Measurements from ENCODE around the gene PPARD. TPM values are rescaled to one million over a fixed set of nuclear protein-coding genes. Genes with fewer than 3 reads are reported as not detected.

The PPARD gene
- total RNA-seq, 1 donor from 2014 or later, result 9.9 TPM

DNA sequence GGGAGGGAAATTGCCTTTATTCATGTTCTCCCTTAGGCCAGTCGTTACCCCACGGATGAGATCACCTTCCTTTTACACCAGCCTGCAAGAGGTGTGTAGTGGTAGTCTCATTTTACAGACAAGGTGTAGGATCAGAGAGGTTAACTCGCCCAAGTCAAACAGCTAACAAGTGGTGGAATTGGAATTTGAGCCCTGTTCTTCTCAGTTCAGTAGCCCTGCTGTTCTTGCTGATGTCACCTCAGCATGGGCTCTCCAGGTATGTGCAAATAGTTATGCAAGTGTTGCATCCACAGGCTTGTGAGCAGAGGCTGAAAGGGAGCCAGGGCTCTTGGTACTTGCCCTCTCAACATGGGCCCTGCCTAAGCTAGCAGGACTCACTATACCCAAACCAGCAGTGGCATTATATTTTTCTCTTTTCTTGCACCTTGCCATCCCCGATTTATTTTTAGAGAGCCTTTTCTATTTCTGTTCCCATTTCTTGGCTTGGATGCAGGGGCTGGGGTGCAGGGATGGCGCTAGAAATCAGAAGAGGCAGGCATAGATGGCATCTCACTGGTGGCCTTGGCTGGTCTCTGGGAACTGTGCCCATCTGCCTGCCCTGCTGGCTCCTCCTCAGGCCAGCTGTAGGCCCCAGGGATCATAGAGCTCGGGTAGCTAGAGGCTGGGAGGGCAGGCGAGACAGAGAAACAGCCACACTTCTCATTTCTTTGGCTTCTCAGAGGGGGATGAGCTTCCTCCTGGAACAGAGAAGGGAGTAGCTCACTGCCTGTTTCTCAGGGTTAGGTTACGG, 18.2 kb downstream of the PPARD start:
- TF ChIP-seq EZH2 (IDR thresholded peaks at IDR 0.05; ENCODE audit: insufficient read depth, low read length) (no peak), CTCF (IDR thresholded peaks at IDR 0.05; ENCODE audit: insufficient read depth, low read depth, low read length) (no peak)
- H3K79me2 ChIP-seq (ENCODE audit: insufficient read depth, low read length), result peaks cover 52% of the 10 kb centered on the region
- H3K4me1 ChIP-seq (ENCODE audit: insufficient read depth, low read length), result peaks cover 29% of the 10 kb centered on the region
- Mint-ChIP-seq H3K27me3 (ENCODE audit: low read depth, unreplicated experiment) (no peaks in the 10 kb centered on the region), H3K9me3 (ENCODE audit: unreplicated experiment) (no peaks in the 10 kb centered on the region), H3K4me3 (ENCODE audit: unreplicated experiment) (no peak overlapping the region), H3K36me3 (ENCODE audit: low read depth, unreplicated experiment) (peaks cover 10% of the 10 kb centered on the region), H3K27ac (ENCODE audit: unreplicated experiment) (peak overlapping the region; percentile 21), H3K4me1 (ENCODE audit: low read depth, unreplicated experiment) (peaks cover 20% of the 10 kb centered on the region)
- no peak overlapping the region for H3K4me3 ChIP-seq (ENCODE audit: insufficient read depth, low read depth, low read length)
- peak overlapping the region; percentile 33 for H3K4me2 ChIP-seq (ENCODE audit: low read length)
- H3K9me3 ChIP-seq (ENCODE audit: insufficient read depth, low read depth, low read length), result no peaks in the 10 kb centered on the region
- FAIRE-seq (peak; percentile 34), DNase-seq (ENCODE audit: low read depth) (peak; percentile 69)
- no peaks in the 10 kb centered on the region for H3K27me3 ChIP-seq (ENCODE audit: insufficient read depth, low read length)
- no peak overlapping the region for H2AFZ ChIP-seq (ENCODE audit: low read depth, low read length)
- peaks cover 8% of the 10 kb centered on the region for H3K36me3 ChIP-seq (ENCODE audit: insufficient read depth, low read length)
- peaks cover 30% of the 10 kb centered on the region for H4K20me1 ChIP-seq (ENCODE audit: insufficient read depth, low read length)
- H3K9ac ChIP-seq (ENCODE audit: low read length), result peak overlapping the region; percentile 28
- H3K27ac ChIP-seq (ENCODE audit: low read depth, low read length), result peak overlapping the region; percentile 41

GRCh38 chr6:35362200-35362599, 19.8 kb downstream of the PPARD start:
- no peak overlapping the region for H2AFZ ChIP-seq (ENCODE audit: low read depth, low read length)
- H3K4me1 Mint-ChIP-seq (ENCODE audit: low read depth, unreplicated experiment), result peaks cover 20% of the 10 kb centered on the region
- no peak for FAIRE-seq

More at GRCh38 chr6:35362200-35362599, 19.8 kb downstream of the PPARD start:
- no peaks in the 10 kb centered on the region for H3K27me3 Mint-ChIP-seq (ENCODE audit: low read depth, unreplicated experiment)
- H3K4me3 Mint-ChIP-seq (ENCODE audit: unreplicated experiment), result peak overlapping the region; percentile 36
- peaks cover 55% of the 10 kb centered on the region for H3K79me2 ChIP-seq (ENCODE audit: insufficient read depth, low read length)
- no peak overlapping the region for H3K27ac ChIP-seq (ENCODE audit: low read depth, low read length)
- no peak for TF ChIP-seq CTCF (IDR thresholded peaks at IDR 0.05; ENCODE audit: insufficient read depth, low read depth, low read length)
- TF ChIP-seq EZH2 (IDR thresholded peaks at IDR 0.05; ENCODE audit: insufficient read depth, low read length), result no peak
- H3K9me3 Mint-ChIP-seq (ENCODE audit: unreplicated experiment), result no peaks in the 10 kb centered on the region
- no peaks in the 10 kb centered on the region for H3K27me3 ChIP-seq (ENCODE audit: insufficient read depth, low read length)
- no peaks in the 10 kb centered on the region for H3K36me3 ChIP-seq (ENCODE audit: insufficient read depth, low read length)
- H3K9me3 ChIP-seq (ENCODE audit: insufficient read depth, low read depth, low read length), result no peaks in the 10 kb centered on the region
- no peak overlapping the region for H3K27ac Mint-ChIP-seq (ENCODE audit: unreplicated experiment)
- H3K4me2 ChIP-seq (ENCODE audit: low read length), result no peak overlapping the region
- peaks cover 29% of the 10 kb centered on the region for H3K4me1 ChIP-seq (ENCODE audit: insufficient read depth, low read length)
- no peak for DNase-seq (ENCODE audit: low read depth)
- H4K20me1 ChIP-seq (ENCODE audit: insufficient read depth, low read length), result peaks cover 21% of the 10 kb centered on the region
- no peak overlapping the region for H3K9ac ChIP-seq (ENCODE audit: low read length)
- H3K4me3 ChIP-seq (ENCODE audit: insufficient read depth, low read depth, low read length), result no peak overlapping the region
- H3K36me3 Mint-ChIP-seq (ENCODE audit: low read depth, unreplicated experiment), result no peaks in the 10 kb centered on the region
